ENCODE results near the gene DTX4. TPM values are rescaled to one million over a fixed set of nuclear protein-coding genes. Genes with fewer than 3 reads are reported as not detected.

Gene DTX4
- total RNA-seq, 1 experiment from 2014 or later = 0.21 TPM

DNA sequence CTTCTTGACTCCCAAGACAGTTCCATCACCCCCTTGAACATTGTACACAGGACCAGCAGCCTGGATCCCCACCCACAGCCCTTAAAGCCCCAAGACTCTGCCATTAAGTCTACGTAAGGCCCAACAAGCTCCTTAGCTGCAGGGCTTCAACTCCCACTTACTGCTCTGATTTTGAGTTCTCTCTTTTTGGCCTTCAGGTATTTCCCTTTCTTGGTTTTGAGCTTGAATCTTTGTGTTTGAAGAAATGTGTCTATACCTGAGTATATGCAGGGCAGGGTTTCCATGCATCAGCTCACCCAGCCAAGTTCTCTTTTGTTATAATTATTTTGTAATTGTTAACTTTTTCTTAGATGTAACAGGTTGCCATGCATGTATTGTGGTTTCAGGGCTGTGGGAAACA, 51.2 kb downstream of the DTX4 start:
- CTCF ChIA-PET = no interaction called here
- ATAC-seq (no peak), DNase-seq (ENCODE audit: low read depth, low spot score) (no peak)
- in situ Hi-C loops (cut with HindIII; ENCODE audit: low pct_unique_long_range_greater_than_20kb, low sequenced_read_pairs) (no loop called here), intact Hi-C loops (cut with micrococcal nuclease; ENCODE audit: unreplicated experiment) (no loop called here)
- H3K4me1 ChIP-seq (ENCODE audit: control insufficient read depth, insufficient read depth, low read length) = no peaks in the 10 kb centered on the region
- peaks cover 3% of the 10 kb centered on the region; the same call in 1 of the 2 replicates for H3K27me3 ChIP-seq (ENCODE audit: control insufficient read depth, insufficient read depth, low read length)
- TF ChIP-seq TCF7L2 (IDR thresholded peaks at IDR 0.05; ENCODE audit: low read depth, low read length) = no peak
- no peak for TF ChIP-seq POLR2AphosphoS5 (IDR thresholded peaks at IDR 0.05; ENCODE audit: low read depth, low read length)
- TF ChIP-seq, protein P1, sequence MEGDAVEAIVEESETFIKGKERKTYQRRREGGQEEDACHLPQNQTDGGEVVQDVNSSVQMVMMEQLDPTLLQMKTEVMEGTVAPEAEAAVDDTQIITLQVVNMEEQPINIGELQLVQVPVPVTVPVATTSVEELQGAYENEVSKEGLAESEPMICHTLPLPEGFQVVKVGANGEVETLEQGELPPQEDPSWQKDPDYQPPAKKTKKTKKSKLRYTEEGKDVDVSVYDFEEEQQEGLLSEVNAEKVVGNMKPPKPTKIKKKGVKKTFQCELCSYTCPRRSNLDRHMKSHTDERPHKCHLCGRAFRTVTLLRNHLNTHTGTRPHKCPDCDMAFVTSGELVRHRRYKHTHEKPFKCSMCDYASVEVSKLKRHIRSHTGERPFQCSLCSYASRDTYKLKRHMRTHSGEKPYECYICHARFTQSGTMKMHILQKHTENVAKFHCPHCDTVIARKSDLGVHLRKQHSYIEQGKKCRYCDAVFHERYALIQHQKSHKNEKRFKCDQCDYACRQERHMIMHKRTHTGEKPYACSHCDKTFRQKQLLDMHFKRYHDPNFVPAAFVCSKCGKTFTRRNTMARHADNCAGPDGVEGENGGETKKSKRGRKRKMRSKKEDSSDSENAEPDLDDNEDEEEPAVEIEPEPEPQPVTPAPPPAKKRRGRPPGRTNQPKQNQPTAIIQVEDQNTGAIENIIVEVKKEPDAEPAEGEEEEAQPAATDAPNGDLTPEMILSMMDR (IDR thresholded peaks at IDR 0.05) = no peak
- TF ChIP-seq SIN3A (IDR thresholded peaks at IDR 0.05; ENCODE audit: borderline replicate concordance, insufficient read depth, low read depth, low read length) = no peak
- TF ChIP-seq, protein P2, sequence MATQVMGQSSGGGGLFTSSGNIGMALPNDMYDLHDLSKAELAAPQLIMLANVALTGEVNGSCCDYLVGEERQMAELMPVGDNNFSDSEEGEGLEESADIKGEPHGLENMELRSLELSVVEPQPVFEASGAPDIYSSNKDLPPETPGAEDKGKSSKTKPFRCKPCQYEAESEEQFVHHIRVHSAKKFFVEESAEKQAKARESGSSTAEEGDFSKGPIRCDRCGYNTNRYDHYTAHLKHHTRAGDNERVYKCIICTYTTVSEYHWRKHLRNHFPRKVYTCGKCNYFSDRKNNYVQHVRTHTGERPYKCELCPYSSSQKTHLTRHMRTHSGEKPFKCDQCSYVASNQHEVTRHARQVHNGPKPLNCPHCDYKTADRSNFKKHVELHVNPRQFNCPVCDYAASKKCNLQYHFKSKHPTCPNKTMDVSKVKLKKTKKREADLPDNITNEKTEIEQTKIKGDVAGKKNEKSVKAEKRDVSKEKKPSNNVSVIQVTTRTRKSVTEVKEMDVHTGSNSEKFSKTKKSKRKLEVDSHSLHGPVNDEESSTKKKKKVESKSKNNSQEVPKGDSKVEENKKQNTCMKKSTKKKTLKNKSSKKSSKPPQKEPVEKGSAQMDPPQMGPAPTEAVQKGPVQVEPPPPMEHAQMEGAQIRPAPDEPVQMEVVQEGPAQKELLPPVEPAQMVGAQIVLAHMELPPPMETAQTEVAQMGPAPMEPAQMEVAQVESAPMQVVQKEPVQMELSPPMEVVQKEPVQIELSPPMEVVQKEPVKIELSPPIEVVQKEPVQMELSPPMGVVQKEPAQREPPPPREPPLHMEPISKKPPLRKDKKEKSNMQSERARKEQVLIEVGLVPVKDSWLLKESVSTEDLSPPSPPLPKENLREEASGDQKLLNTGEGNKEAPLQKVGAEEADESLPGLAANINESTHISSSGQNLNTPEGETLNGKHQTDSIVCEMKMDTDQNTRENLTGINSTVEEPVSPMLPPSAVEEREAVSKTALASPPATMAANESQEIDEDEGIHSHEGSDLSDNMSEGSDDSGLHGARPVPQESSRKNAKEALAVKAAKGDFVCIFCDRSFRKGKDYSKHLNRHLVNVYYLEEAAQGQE (IDR thresholded peaks at IDR 0.05; ENCODE audit: insufficient read depth in 1 of 2, low read depth in 2 of 2, low read length in 1 of 2) = no peak
- POLR2A ChIA-PET = no interaction called here
- H3K9me3 ChIP-seq (ENCODE audit: control insufficient read depth, insufficient read depth, low read depth, low read length) = no peaks in the 10 kb centered on the region
- H3K4me3 ChIP-seq (ENCODE audit: low read depth in 2 of 2, low read length in 2 of 2) = no peak overlapping the region
- no peaks in the 10 kb centered on the region for H3K36me3 ChIP-seq (ENCODE audit: control insufficient read depth, insufficient read depth, low read length)
- BruUV-seq (replicated peaks) = no TSS peak
- H3K27ac ChIP-seq (ENCODE audit: low read length) = no peak overlapping the region

DNA sequence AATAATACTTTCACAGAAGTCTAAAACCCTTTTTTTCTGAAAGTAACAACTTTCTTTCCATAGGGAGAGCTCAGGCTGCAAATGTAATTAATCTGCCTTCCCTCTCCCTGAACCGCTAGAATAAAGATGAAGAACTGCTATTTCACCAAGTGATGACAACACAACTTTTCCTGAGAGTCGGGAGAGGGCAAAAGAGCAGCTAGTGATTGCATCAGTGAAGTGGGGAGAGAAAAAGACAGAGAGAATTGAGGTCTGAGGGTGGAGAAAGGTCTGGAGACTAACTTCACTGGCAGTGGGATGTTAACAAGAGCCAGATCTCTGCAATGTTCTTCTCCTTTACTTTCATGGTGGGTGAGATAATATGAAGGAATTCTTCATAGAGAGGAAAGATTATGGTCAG, 51.7 kb downstream of the DTX4 start:
- no peaks in the 10 kb centered on the region for H3K36me3 ChIP-seq (ENCODE audit: control insufficient read depth, insufficient read depth, low read length)
- H3K4me1 ChIP-seq (ENCODE audit: control insufficient read depth, insufficient read depth, low read length) = no peaks in the 10 kb centered on the region
- no peak for ATAC-seq
- no peak overlapping the region for H3K27ac ChIP-seq (ENCODE audit: low read length)
- no peaks in the 10 kb centered on the region for H3K9me3 ChIP-seq (ENCODE audit: control insufficient read depth, insufficient read depth, low read depth, low read length)
- intact Hi-C loops (cut with micrococcal nuclease; ENCODE audit: unreplicated experiment) (no loop called here), in situ Hi-C loops (cut with HindIII; ENCODE audit: low pct_unique_long_range_greater_than_20kb, low sequenced_read_pairs) (no loop called here)
- ChIA-PET CTCF (no interaction called here), POLR2A (interaction anchor here (0.7 kb wide), 1 partner anchor 1340 kb away, joined by 3 read pairs; no protein-coding TSS in a partner anchor)
- no TSS peak for BruUV-seq (replicated peaks)
- H3K4me3 ChIP-seq (ENCODE audit: low read depth in 2 of 2, low read length in 2 of 2) = no peak overlapping the region
- TF ChIP-seq, protein P2 (IDR thresholded peaks at IDR 0.05; ENCODE audit: insufficient read depth in 1 of 2, low read depth in 2 of 2, low read length in 1 of 2) = no peak
- TF ChIP-seq SIN3A (IDR thresholded peaks at IDR 0.05; ENCODE audit: borderline replicate concordance, insufficient read depth, low read depth, low read length) (no peak), POLR2AphosphoS5 (IDR thresholded peaks at IDR 0.05; ENCODE audit: low read depth, low read length) (no peak), TCF7L2 (IDR thresholded peaks at IDR 0.05; ENCODE audit: low read depth, low read length) (no peak)
- TF ChIP-seq, protein P1 (IDR thresholded peaks at IDR 0.05) = no peak
- H3K27me3 ChIP-seq (ENCODE audit: control insufficient read depth, insufficient read depth, low read length) = peaks cover 3% of the 10 kb centered on the region; the same call in 1 of the 2 replicates
- no peak for DNase-seq (ENCODE audit: low read depth, low spot score)
